Panc1 (cell line): ENCODE results near the gene ZNF446.

Experiments
- POLR2AphosphoS5 ChIP-seq: IDR thresholded peaks from 2 replicates; pipeline ENCODE4 v1.6.1; 2012; ENCODE audit warnings: mild to moderate bottlenecking, low read depth, low read length, moderate library complexity
- SIN3A ChIP-seq: IDR thresholded peaks from 2 replicates; pipeline ENCODE4 v1.6.1; 2012; ENCODE audit warnings: low read depth, mild to moderate bottlenecking, low read length, moderate library complexity, borderline replicate concordance; ENCODE audit not compliant: insufficient read depth
- TF ChIP-seq, protein P1 (sequence below): fragments of 450-650 bp; IDR thresholded peaks from 2 replicates; pipeline ENCODE4 v1.5.1; 2017; ENCODE audit warnings: mild to moderate bottlenecking

DNA sequence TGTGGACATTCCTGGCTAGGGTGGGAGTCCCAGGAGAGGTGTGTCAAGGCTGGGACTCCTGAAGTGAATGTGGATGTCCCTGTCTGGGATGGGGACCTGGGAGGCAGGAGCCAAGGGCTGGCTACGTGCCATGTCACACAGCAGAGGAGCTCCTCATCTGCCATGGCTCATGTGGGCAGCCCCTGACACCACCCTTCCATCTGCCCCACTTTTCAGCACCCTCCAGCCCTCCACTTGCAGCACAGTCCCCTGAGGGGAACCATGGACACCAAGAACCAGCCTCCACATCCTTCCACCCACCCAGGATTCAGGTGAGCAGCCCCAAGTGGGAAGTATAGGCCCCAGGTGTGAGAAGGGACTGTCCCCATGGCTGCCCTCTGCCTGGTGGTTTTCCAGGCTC lies 1.7 kb downstream of the ZNF446 start:
- TF ChIP-seq, protein P1, sequence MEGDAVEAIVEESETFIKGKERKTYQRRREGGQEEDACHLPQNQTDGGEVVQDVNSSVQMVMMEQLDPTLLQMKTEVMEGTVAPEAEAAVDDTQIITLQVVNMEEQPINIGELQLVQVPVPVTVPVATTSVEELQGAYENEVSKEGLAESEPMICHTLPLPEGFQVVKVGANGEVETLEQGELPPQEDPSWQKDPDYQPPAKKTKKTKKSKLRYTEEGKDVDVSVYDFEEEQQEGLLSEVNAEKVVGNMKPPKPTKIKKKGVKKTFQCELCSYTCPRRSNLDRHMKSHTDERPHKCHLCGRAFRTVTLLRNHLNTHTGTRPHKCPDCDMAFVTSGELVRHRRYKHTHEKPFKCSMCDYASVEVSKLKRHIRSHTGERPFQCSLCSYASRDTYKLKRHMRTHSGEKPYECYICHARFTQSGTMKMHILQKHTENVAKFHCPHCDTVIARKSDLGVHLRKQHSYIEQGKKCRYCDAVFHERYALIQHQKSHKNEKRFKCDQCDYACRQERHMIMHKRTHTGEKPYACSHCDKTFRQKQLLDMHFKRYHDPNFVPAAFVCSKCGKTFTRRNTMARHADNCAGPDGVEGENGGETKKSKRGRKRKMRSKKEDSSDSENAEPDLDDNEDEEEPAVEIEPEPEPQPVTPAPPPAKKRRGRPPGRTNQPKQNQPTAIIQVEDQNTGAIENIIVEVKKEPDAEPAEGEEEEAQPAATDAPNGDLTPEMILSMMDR, result no peak
- no peak for TF ChIP-seq POLR2AphosphoS5
- TF ChIP-seq SIN3A, result no peak
